Neural cell (in vitro differentiated cells): ENCODE measurements around the gene RFX6. TPM values are rescaled to one million over a fixed set of nuclear protein-coding genes. Genes with fewer than 3 reads are reported as not detected.
A peak's percentile ranks its signal among the peaks of the same experiment; 100 is the strongest.

Experiments used
- H2AFZ ChIP-seq: fragments of 200-600, 300-800 bp; sonication (generic), shearing (Covaris generic); 2 replicates; pipeline ENCODE4 v1.6.0; 2014; ENCODE audit warnings: low read depth, mild to moderate bottlenecking, antibody characterized with exemption, low read length, moderate library complexity
- H3F3A ChIP-seq: fragments of 200-600 bp; shearing (Covaris generic); 2 replicates; pipeline ENCODE4 v1.6.1; 2016; ENCODE audit warnings: mild to moderate bottlenecking, moderate library complexity, mixed read lengths, antibody characterized with exemption, low read length; ENCODE audit not compliant: insufficient read depth, poor library complexity, severe bottlenecking
- H3K27ac ChIP-seq: fragments of 200-600, 300-800 bp; sonication (generic), shearing (Covaris generic); 2 replicates; pipeline ENCODE4 v1.5.1; 2014; ENCODE audit warnings: mild to moderate bottlenecking, low read length, moderate library complexity
- H3K27me3 ChIP-seq: fragments of 300-800, 200-600 bp; sonication (generic), shearing (Covaris generic); 2 replicates; pipeline ENCODE4 v1.6.0; 2014; ENCODE audit warnings: mild to moderate bottlenecking, low read depth, low read length, moderate library complexity; ENCODE audit not compliant: insufficient read depth
- H3K36me3 ChIP-seq: fragments of 300-800, 200-600 bp; sonication (generic), shearing (Covaris generic); 2 replicates; pipeline ENCODE4 v1.5.1; 2014; ENCODE audit warnings: mild to moderate bottlenecking, antibody characterized with exemption, low read length, moderate library complexity; ENCODE audit not compliant: insufficient read depth
- H3K4me2 ChIP-seq: fragments of 300-800, 200-600 bp; sonication (generic), shearing (Covaris generic); 2 replicates; pipeline ENCODE4 v1.6.0; 2014; ENCODE audit warnings: mild to moderate bottlenecking, low read length
- H3K4me3 ChIP-seq: fragments of 300-800, 200-600 bp; sonication (generic), shearing (Covaris generic); 2 replicates; pipeline ENCODE4 v1.5.1; 2014; ENCODE audit warnings: mild to moderate bottlenecking, low read length, moderate library complexity
- H3K79me2 ChIP-seq: fragments of 200-600 bp; shearing (Covaris generic); replicated peaks from 2 replicates; pipeline ENCODE4 v1.6.0; 2014; ENCODE audit warnings: mild to moderate bottlenecking, low read length, moderate library complexity; ENCODE audit not compliant: insufficient read depth
- H3K9ac ChIP-seq: fragments of 300-800, 200-600 bp; sonication (generic), shearing (Covaris generic); 2 replicates; pipeline ENCODE4 v1.6.1; 2016; ENCODE audit warnings: mild to moderate bottlenecking, low read length, mixed read lengths
- H3K9me2 ChIP-seq: fragments of 200-600 bp; shearing (Covaris generic); 2 replicates; pipeline ENCODE4 v1.6.1; 2016; ENCODE audit warnings: mild to moderate bottlenecking, low read length, mixed read lengths; ENCODE audit not compliant: insufficient read depth
- H3K9me3 ChIP-seq: fragments of 200-600, 300-800 bp; sonication (generic), shearing (Covaris generic); 2 replicates; pipeline ENCODE4 v1.6.1; 2016; ENCODE audit warnings: mild to moderate bottlenecking, mixed run types, low read length, moderate library complexity, mixed read lengths
- H4K20me1 ChIP-seq: fragments of 200-600 bp; shearing (Covaris generic); 2 replicates; pipeline ENCODE4 v1.6.1; 2016; ENCODE audit warnings: mild to moderate bottlenecking, mixed run types; ENCODE audit not compliant: insufficient read depth
- CTCF ChIP-seq: fragments of 450-650 bp; IDR thresholded peaks from 2 replicates; pipeline ENCODE4 v1.5.1; 2014; ENCODE audit warnings: antibody characterized with exemption, mild to moderate bottlenecking, moderate library complexity; ENCODE audit not compliant: poor library complexity, severe bottlenecking
- EP300 ChIP-seq: fragments of 450-650 bp; conservative IDR thresholded peaks from 2 replicates; pipeline ENCODE4 v1.6.1; 2014; ENCODE audit warnings: antibody characterized with exemption, mild to moderate bottlenecking, moderate library complexity; ENCODE audit not compliant: poor library complexity, severe bottlenecking
- EZH2 ChIP-seq: fragments of 200-600, 300-800 bp; shearing (Covaris generic), sonication (generic); IDR thresholded peaks from 2 replicates; pipeline ENCODE4 v1.6.1; 2014; ENCODE audit warnings: antibody characterized with exemption, low read length, borderline replicate concordance, mild to moderate bottlenecking; ENCODE audit not compliant: insufficient read depth, poor library complexity, severe bottlenecking
- MXI1 ChIP-seq: fragments of 450-650 bp; conservative IDR thresholded peaks from 2 replicates; pipeline ENCODE4 v1.6.1; 2014; ENCODE audit warnings: antibody characterized with exemption, mild to moderate bottlenecking; ENCODE audit not compliant: poor library complexity, severe bottlenecking
- POLR2AphosphoS5 ChIP-seq: IDR thresholded peaks from 2 replicates; pipeline ENCODE4 v1.6.1; 2012
- RAD21 ChIP-seq: fragments of 450-650 bp; conservative IDR thresholded peaks from 2 replicates; pipeline ENCODE4 v1.6.1; 2014; ENCODE audit warnings: antibody characterized with exemption, mild to moderate bottlenecking, moderate library complexity
- SMC3 ChIP-seq: fragments of 450-650 bp; conservative IDR thresholded peaks from 2 replicates; pipeline ENCODE4 v1.6.1; 2014; ENCODE audit warnings: antibody characterized with exemption, mild to moderate bottlenecking, moderate library complexity; ENCODE audit not compliant: poor library complexity
- TAF1 ChIP-seq: IDR thresholded peaks from 2 replicates; pipeline ENCODE4 v1.6.1; 2012; ENCODE audit warnings: low read depth
- polyA plus RNA-seq: library from polyadenylated mRNA; depleted of rRNA; stranded (reverse); fragments of >200 nt; gene quantifications from 2 replicates; pipeline ENCODE4 v1.2.3, GENCODE V29; 2014
- TF ChIP-seq, protein P1 (sequence below): IDR thresholded peaks from 2 replicates; pipeline ENCODE4 v1.6.1; 2012; ENCODE audit warnings: borderline replicate concordance

Gene RFX6
- polyA plus RNA-seq, 1 donor from 2014 or later = not detected

DNA sequence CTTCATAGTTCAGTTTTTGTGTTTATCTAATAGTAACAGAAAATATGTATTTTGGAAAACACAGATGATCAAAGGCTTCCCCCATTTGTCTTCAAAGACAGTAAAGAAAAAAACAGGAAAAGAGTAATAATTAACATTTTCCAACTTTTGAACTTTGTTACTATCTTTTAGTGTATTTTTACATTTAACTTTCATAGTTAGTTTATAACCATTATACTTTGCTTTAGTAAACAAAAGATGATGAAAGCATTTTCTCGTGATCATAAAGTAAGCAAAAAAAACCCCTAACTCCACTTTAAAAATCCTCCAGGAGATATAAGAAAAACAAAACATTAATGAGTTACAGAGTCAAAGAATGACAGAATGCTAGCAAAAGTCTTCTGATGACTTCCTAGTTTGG is 34.6 kb upstream of the RFX6 start:
- no peaks in the 10 kb centered on the region for H3K9me2 ChIP-seq
- H3K79me2 ChIP-seq = no peaks in the 10 kb centered on the region
- no peaks in the 10 kb centered on the region for H3K27me3 ChIP-seq
- H3K4me2 ChIP-seq = no peak overlapping the region
- H3K9me3 ChIP-seq = no peaks in the 10 kb centered on the region
- H2AFZ ChIP-seq = no peak overlapping the region
- no peak overlapping the region for H3K27ac ChIP-seq
- no peak overlapping the region for H3K4me3 ChIP-seq
- TF ChIP-seq TAF1 (no peak), RAD21 (no peak), CTCF (no peak), SMC3 (no peak), MXI1 (no peak), EZH2 (no peak), POLR2AphosphoS5 (no peak), EP300 (no peak)
- TF ChIP-seq, protein P1, sequence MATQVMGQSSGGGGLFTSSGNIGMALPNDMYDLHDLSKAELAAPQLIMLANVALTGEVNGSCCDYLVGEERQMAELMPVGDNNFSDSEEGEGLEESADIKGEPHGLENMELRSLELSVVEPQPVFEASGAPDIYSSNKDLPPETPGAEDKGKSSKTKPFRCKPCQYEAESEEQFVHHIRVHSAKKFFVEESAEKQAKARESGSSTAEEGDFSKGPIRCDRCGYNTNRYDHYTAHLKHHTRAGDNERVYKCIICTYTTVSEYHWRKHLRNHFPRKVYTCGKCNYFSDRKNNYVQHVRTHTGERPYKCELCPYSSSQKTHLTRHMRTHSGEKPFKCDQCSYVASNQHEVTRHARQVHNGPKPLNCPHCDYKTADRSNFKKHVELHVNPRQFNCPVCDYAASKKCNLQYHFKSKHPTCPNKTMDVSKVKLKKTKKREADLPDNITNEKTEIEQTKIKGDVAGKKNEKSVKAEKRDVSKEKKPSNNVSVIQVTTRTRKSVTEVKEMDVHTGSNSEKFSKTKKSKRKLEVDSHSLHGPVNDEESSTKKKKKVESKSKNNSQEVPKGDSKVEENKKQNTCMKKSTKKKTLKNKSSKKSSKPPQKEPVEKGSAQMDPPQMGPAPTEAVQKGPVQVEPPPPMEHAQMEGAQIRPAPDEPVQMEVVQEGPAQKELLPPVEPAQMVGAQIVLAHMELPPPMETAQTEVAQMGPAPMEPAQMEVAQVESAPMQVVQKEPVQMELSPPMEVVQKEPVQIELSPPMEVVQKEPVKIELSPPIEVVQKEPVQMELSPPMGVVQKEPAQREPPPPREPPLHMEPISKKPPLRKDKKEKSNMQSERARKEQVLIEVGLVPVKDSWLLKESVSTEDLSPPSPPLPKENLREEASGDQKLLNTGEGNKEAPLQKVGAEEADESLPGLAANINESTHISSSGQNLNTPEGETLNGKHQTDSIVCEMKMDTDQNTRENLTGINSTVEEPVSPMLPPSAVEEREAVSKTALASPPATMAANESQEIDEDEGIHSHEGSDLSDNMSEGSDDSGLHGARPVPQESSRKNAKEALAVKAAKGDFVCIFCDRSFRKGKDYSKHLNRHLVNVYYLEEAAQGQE = no peak
- no peaks in the 10 kb centered on the region for H3F3A ChIP-seq
- no peaks in the 10 kb centered on the region for H3K36me3 ChIP-seq
- H3K9ac ChIP-seq = no peak overlapping the region
- H4K20me1 ChIP-seq = no peaks in the 10 kb centered on the region

GRCh38 chr6:116847227-116847626 is 29.8 kb upstream of the RFX6 start:
- Histone ChIP-seq H3K36me3 (no peaks in the 10 kb centered on the region), H3K27me3 (no peaks in the 10 kb centered on the region), H3F3A (no peaks in the 10 kb centered on the region), H3K27ac (no peak overlapping the region), H3K9me2 (no peaks in the 10 kb centered on the region), H3K9me3 (no peaks in the 10 kb centered on the region), H3K4me3 (no peak overlapping the region), H3K9ac (no peak overlapping the region), H3K79me2 (no peaks in the 10 kb centered on the region), H3K4me2 (no peak overlapping the region), H4K20me1 (no peaks in the 10 kb centered on the region), H2AFZ (no peak overlapping the region)
- no peak for TF ChIP-seq MXI1
- peak; percentile 58 for TF ChIP-seq RAD21
- TF ChIP-seq, protein P1 = no peak
- TF ChIP-seq CTCF = peak; percentile 50
- TF ChIP-seq SMC3 = peak; percentile 17
- TF ChIP-seq EP300 = no peak
